ENCODE data around the gene ZDHHC21. TPM values are rescaled to one million over a fixed set of nuclear protein-coding genes. Genes with fewer than 3 reads are reported as not detected.
"Not testable (repeated sequence)": the region's sequence is repeated elsewhere in the genome, so short reads cannot be mapped to it uniquely, and the experiment has no call there.

ZDHHC21 gene
- total and polyA plus RNA-seq, 12 donors, result 3.8 to 18.8 (median 9.4) TPM

- peak in 6 of 7 donors; percentile 12 to 53 (median 32) for DNase-seq
- Histone ChIP-seq H3K4me1 (replicated peaks in 1 of 2) (peaks cover 5 to 25% of the 10 kb centered on the region in 2 donors), H3K27me3 (no peaks in the 10 kb centered on the region), H3K9me3 (replicated peaks in 1 of 3) (no peaks in the 10 kb centered on the region), H3K36me3 (replicated peaks in 1 of 2) (peaks cover 0 to 13% of the 10 kb centered on the region in 2 donors), H3K27ac (peak overlapping the region in 3 of 5 donors; percentile 43 to 65 (median 61)), H3K4me3 (peak overlapping the region; percentile 24 to 93 (median 56))
- TF ChIP-seq CTCF (IDR thresholded peaks at IDR 0.05), result no peak
- TF ChIP-seq POLR2A (IDR thresholded peaks at IDR 0.05), result no peak
- intact Hi-C loops (cut with DNase I), result no loop called here
- WGBS, 4 donors, result 1 to 2% (median 2%) methylated on average over 10 to 35 of the region's 35 CpGs
Measured at GRCh38 chr9:14692470-14693250, 572 bp downstream of the ZDHHC21 start.

GRCh38 chr9:14690948-14691730, 2.1 kb downstream of the ZDHHC21 start:
- Histone ChIP-seq H3K9me3 (replicated peaks in 1 of 3) (no peaks in the 10 kb centered on the region), H3K36me3 (replicated peaks in 1 of 2) (peaks cover 0 to 21% of the 10 kb centered on the region in 2 donors), H3K27ac (no peak overlapping the region), H3K27me3 (no peaks in the 10 kb centered on the region), H3K4me3 (no peak overlapping the region), H3K4me1 (replicated peaks in 1 of 2) (peaks cover 5 to 32% of the 10 kb centered on the region in 2 donors)
- DNase-seq, result no peak
- WGBS, 4 donors, result 84 to 90% (median 88%) methylated on average over 7 of the region's 7 CpGs
- intact Hi-C loops (cut with DNase I), result no loop called here
- no peak for TF ChIP-seq POLR2A (IDR thresholded peaks at IDR 0.05)
- TF ChIP-seq CTCF (IDR thresholded peaks at IDR 0.05), result no peak

- Histone ChIP-seq H3K9me3 (replicated peaks in 1 of 3) (no peaks in the 10 kb centered on the region), H3K4me1 (replicated peaks in 1 of 2) (peaks cover 5 to 25% of the 10 kb centered on the region in 2 donors), H3K27me3 (no peaks in the 10 kb centered on the region), H3K27ac (peak overlapping the region in 2 of 5 donors; percentile 9 to 45), H3K36me3 (replicated peaks in 1 of 2) (peaks cover 0 to 21% of the 10 kb centered on the region in 2 donors), H3K4me3 (no peak overlapping the region)
- no peak for TF ChIP-seq POLR2A (IDR thresholded peaks at IDR 0.05)
- TF ChIP-seq CTCF (IDR thresholded peaks at IDR 0.05), result no peak
- intact Hi-C loops (cut with DNase I), result no loop called here
- no peak for DNase-seq
- WGBS, 4 donors, result 84 to 87% (median 86%) methylated on average over 12 of the region's 12 CpGs
Measured at GRCh38 chr9:14687042-14687719, 6.1 kb downstream of the ZDHHC21 start.

- Histone ChIP-seq H3K9me3 (replicated peaks in 1 of 3) (no peaks in the 10 kb centered on the region), H3K27ac (no peak overlapping the region), H3K4me1 (replicated peaks in 1 of 2) (peaks cover 3 to 16% of the 10 kb centered on the region in 2 donors), H3K36me3 (replicated peaks in 1 of 2) (peaks cover 0 to 21% of the 10 kb centered on the region in 2 donors), H3K4me3 (no peak overlapping the region), H3K27me3 (no peaks in the 10 kb centered on the region)
- intact Hi-C loops (cut with DNase I), result no loop called here
- no peak for TF ChIP-seq CTCF (IDR thresholded peaks at IDR 0.05)
- no peak for TF ChIP-seq POLR2A (IDR thresholded peaks at IDR 0.05)
- no peak for DNase-seq
Measured at GRCh38 chr9:14686168-14686567, 7.1 kb downstream of the ZDHHC21 start.

- H3K4me3 ChIP-seq; H3K9me3 ChIP-seq (replicated peaks in 1 of 3); H3K36me3 ChIP-seq (replicated peaks in 1 of 2); H3K27me3 ChIP-seq; DNase-seq; intact Hi-C loops (cut with DNase I); H3K27ac ChIP-seq: not testable (repeated sequence)
- whole genome bisulfite sequencing, 4 donors, result 93 to 98% (median 94%) methylated on average over 4 of the region's 4 CpGs
- H3K4me1 ChIP-seq (replicated peaks in 1 of 2), result peaks cover 0 to 14% of the 10 kb centered on the region in 2 donors
Measured at GRCh38 chr9:14682616-14683015, 10.6 kb downstream of the ZDHHC21 start.
